Measurements from ENCODE around the gene REC8.

REC8 gene

DNA sequence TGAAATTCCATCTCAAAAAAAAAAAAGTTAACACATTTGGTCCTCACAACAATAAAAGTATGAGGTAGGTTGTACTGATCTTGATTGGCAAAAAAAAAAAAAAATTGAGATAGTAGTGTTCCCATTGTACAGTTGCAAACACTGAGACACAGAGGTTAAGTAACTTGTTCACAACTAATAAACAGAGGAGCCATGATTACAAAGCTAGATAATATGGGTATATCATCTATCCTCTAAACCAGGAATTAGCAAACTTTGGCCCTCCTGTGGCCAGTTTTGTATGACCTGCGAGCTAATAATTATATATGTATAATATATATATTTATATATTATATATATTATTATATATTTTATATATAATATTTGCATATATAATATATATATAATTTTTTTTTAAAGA lies 38.1 kb upstream of the REC8 start:
- TF ChIP-seq, protein P1, sequence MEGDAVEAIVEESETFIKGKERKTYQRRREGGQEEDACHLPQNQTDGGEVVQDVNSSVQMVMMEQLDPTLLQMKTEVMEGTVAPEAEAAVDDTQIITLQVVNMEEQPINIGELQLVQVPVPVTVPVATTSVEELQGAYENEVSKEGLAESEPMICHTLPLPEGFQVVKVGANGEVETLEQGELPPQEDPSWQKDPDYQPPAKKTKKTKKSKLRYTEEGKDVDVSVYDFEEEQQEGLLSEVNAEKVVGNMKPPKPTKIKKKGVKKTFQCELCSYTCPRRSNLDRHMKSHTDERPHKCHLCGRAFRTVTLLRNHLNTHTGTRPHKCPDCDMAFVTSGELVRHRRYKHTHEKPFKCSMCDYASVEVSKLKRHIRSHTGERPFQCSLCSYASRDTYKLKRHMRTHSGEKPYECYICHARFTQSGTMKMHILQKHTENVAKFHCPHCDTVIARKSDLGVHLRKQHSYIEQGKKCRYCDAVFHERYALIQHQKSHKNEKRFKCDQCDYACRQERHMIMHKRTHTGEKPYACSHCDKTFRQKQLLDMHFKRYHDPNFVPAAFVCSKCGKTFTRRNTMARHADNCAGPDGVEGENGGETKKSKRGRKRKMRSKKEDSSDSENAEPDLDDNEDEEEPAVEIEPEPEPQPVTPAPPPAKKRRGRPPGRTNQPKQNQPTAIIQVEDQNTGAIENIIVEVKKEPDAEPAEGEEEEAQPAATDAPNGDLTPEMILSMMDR (IDR thresholded peaks at IDR 0.05; ENCODE audit: control insufficient read depth, extremely low read depth, insufficient read depth): no peak
- no peak overlapping the region for H3K4me3 ChIP-seq (ENCODE audit: low read depth, low read length)
- DNase-seq (ENCODE audit: low read depth): no peak

DNA sequence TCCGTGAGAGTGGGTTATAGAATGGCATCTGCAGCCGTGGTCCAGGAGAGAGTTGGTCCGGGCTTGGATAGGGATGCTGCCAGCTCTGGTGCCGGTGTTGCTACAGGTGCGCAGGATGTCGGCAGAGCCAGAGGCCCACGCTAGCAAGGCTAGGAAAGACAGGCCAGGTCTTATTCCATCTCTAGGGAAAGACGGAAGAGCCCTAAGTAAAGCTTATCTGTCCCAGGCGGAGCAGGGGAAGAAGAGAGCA lies 36.4 kb upstream of the REC8 start:
- peak overlapping the region; percentile 77 for H3K4me3 ChIP-seq (ENCODE audit: low read depth, low read length)
- no peak for DNase-seq (ENCODE audit: low read depth)
- TF ChIP-seq, protein P1 (IDR thresholded peaks at IDR 0.05; ENCODE audit: control insufficient read depth, extremely low read depth, insufficient read depth): no peak

DNA sequence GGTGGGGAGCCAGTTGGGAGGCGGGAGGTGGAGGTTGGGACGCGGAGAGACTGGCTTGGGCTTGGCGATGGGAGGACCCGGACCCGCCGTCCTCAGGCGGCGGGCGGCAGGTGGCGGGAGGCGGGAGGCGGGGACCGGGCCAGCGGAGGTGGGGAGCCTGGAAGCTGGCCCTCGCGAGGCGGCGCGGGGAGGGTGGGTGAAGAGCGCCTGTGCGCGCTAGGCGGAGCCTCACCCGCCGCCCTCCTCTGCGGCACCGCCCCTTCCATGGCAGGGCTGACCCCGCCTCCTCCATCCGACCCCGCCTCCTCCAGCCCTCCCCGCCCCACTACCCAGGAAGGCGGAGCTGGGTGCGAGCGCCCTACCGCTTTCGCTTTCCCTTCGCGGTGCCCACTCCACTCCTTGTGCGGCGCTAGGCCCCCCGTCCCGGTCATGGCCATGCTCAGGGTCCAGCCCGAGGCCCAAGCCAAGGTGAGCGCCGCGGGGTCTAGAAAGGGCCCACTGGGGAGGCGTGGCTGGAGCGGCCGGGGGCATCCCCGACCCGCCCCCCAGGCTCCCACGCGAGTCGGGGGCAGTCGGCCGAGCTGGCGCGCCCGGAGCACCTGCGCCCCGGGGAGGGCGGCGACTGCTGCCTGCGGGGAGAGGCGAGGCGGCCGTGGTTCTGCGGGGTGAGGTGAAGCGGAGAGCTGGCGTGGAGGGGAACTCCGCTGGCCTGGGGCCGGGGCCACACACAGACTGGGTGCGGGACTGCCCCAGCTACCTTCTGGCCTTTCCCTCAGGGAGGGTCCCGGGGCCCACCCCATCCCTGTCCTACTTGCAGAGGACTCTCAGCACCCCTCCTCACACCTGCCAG lies 35.8 kb upstream of the REC8 start, which contains the start of gene PSME1:
PSME1 (plus strand) TSS at position 361 of the 850 bp plus-strand sequence; CDS start at position 430, 69 bp downstream.
- peak within 1 kb of the TSS; percentile 77 for H3K4me3 ChIP-seq (ENCODE audit: low read depth, low read length)
- DNase-seq (ENCODE audit: low read depth): peak; percentile 58
- TF ChIP-seq, protein P1 (IDR thresholded peaks at IDR 0.05; ENCODE audit: control insufficient read depth, extremely low read depth, insufficient read depth): no peak

DNA sequence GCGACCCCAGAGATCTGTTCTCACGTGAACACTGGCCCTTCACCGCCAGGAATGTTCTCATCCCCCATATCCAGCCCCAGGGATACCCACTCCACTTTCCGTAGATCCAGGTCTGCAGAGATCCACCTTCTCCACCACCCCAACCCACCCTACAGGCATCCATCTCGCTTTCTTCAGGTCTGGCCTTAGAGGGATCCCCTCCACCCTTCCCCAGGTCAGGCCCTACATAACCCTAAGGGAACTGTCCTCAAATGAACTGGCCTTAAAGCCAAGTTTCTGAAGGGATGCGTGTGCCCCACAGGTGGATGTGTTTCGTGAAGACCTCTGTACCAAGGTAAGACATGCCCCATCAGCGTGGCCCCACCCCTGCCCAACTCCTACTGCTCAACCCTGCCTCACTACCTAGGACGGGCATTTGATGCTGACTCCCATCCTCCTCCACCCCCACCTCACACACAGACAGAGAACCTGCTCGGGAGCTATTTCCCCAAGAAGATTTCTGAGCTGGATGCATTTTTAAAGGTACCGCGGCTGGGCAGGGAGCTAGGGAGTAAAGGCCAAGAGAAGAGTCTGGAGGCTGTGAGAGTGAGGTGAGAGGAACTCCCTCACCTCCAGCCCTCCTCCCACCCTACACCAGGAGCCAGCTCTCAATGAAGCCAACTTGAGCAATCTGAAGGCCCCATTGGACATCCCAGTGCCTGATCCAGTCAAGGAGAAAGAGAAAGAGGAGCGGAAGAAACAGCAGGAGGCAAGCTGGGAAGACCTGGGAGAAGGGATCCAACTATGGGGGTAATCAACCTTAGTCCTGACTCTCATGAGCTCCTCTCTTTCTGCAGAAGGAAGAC lies 35.0 kb upstream of the REC8 start:
- H3K4me3 ChIP-seq (ENCODE audit: low read depth, low read length): peak overlapping the region; percentile 77
- DNase-seq (ENCODE audit: low read depth): no peak
- TF ChIP-seq, protein P1 (IDR thresholded peaks at IDR 0.05; ENCODE audit: control insufficient read depth, extremely low read depth, insufficient read depth): no peak

DNA sequence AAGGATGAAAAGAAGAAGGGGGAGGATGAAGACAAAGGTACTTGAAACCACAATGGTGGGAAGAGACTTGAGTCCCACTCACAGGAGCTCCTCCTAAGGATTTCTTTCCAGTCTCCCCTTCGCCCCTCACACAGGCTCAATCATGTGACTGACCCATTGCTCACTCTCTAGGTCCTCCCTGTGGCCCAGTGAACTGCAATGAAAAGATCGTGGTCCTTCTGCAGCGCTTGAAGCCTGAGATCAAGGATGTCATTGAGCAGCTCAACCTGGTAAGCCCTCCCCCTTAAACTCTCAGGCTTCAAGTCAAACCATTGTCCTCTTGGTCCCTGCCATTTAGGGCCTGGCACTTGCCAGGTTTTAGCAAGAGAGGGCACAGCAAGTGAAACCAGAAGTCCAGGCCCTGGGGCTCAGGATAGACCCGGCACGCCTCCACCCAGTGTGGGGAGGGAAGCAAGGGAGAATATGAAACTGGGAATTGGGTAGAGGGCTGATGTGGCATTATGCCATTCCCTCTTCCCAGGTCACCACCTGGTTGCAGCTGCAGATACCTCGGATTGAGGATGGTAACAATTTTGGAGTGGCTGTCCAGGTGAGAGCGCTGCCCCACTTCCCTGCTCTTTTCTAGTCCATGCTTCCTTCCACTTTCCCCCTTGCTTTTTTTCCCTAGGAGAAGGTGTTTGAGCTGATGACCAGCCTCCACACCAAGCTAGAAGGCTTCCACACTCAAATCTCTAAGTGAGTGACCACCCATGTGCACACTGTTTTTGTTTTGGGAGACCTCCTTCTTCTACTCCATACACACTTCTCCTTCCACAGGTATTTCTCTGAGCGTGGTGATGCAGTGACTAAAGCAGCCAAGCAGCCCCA lies 34.1 kb upstream of the REC8 start:
- no peak for DNase-seq (ENCODE audit: low read depth)
- H3K4me3 ChIP-seq (ENCODE audit: low read depth, low read length): 0 out of 2 replicates have a peak overlapping the region, but pooled peaks have one; percentile 77
- TF ChIP-seq, protein P1 (IDR thresholded peaks at IDR 0.05; ENCODE audit: control insufficient read depth, extremely low read depth, insufficient read depth): no peak

DNA sequence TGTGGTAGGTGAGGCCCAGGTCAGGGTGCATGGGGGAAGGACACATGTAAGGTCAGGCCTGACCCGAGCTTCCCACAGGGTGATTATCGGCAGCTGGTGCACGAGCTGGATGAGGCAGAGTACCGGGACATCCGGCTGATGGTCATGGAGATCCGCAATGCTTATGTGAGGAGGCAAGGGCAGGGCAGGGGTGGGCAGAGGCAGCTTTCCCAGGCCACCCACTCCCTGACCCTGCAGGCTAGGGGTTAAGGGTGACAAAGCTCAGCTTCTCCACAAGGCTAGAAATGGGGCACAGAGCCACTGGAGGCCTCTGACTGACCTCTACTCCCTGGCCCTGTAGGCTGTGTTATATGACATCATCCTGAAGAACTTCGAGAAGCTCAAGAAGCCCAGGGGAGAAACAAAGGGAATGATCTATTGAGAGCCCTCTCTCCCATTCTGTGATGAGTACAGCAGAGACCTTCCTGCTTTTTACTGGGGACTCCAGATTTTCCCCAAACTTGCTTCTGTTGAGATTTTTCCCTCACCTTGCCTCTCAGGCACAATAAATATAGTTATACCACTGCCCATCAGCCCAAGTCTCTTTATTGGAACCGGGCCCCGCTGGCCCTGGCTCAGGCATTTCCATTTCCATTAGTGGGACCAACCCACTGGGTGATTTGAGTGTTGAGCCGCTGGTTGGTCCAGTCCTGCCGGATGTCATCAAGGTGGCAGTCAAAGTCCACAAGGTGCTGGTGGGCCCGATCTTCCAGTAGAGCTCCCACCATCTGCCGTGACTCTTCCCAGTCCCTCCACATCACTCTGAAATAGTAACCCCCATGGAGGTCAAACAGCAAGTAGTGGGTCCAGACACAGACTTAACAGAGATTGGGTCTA lies 33.2 kb upstream of the REC8 start:
- TF ChIP-seq, protein P1 (IDR thresholded peaks at IDR 0.05; ENCODE audit: control insufficient read depth, extremely low read depth, insufficient read depth): no peak
- no peak for DNase-seq (ENCODE audit: low read depth)
- no peak overlapping the region for H3K4me3 ChIP-seq (ENCODE audit: low read depth, low read length)
